Sigmoid colon (tissue), 7 donors: Measurements from ENCODE around the gene UNC5C. TPM values are rescaled to one million over a fixed set of nuclear protein-coding genes. Genes with fewer than 3 reads are reported as not detected.

Experiments used
- DNase-seq: peaks from one replicate; pipeline ENCODE4 v3.0.0-alpha.2; 2019
- H3K27ac ChIP-seq, 4 donors: fragments of 200-600 bp; sonication (generic); one replicate each; pipeline ENCODE4 v1.5.1; 2016 to 2019; ENCODE audit warnings: mild to moderate bottlenecking in 1 of 4
- H3K27me3 ChIP-seq, 3 donors: fragments of 200-600 bp; sonication (generic); one replicate each; pipeline ENCODE4 v1.5.1; 2019; ENCODE audit warnings: mild to moderate bottlenecking in 1 of 3
- H3K36me3 ChIP-seq, 4 donors: fragments of 200-600 bp; sonication (generic); one replicate each; pipeline ENCODE4 v1.5.1; 2016 to 2019
- H3K4me1 ChIP-seq, 4 donors: fragments of 200-600 bp; sonication (generic); one replicate each; pipeline ENCODE4 v1.5.1; 2017 to 2019
- H3K4me3 ChIP-seq, 4 donors: fragments of 200-600 bp; sonication (generic); one replicate each; pipeline ENCODE4 v1.5.1; 2017 to 2019; ENCODE audit warnings: mild to moderate bottlenecking in 2 of 4, moderate library complexity in 1 of 4
- H3K9me3 ChIP-seq, 4 donors: fragments of 200-600 bp in 3 of 4; sonication (generic) in 3 of 4; one replicate each; pipeline versions ENCODE4 v1.5.1 to v1.6.1; 2013 to 2019
- CTCF ChIP-seq, 4 experiments: fragments of 450-650 bp in 3 of 4; fragments of 200-600 bp in 1 of 4; IDR thresholded peaks; one replicate each; pipeline ENCODE4 v1.5.1; 2016 to 2019; ENCODE audit warnings: antibody characterized with exemption in 4 of 4, mild to moderate bottlenecking in 3 of 4, moderate library complexity in 2 of 4
- EP300 ChIP-seq, 4 donors: sonication (generic); formaldehyde crosslinking; IDR thresholded peaks; one replicate each; pipeline ENCODE4 v1.6.1; 2017; ENCODE audit warnings: antibody characterized with exemption in 4 of 4
- POLR2A ChIP-seq, 2 donors: fragments of 450-650 bp; IDR thresholded peaks; one replicate each; pipeline ENCODE4 v1.6.1; 2016; ENCODE audit warnings: antibody characterized with exemption in 2 of 2, mild to moderate bottlenecking in 2 of 2, moderate library complexity in 2 of 2
- POLR2AphosphoS5 ChIP-seq, 4 donors: sonication (generic); formaldehyde crosslinking; IDR thresholded peaks; one replicate each; pipeline ENCODE4 v1.6.1; 2017; ENCODE audit warnings: antibody characterized with exemption in 4 of 4
- WGBS, 2 donors: extraction: QIAGEN DNeasy Blood & Tissue Kit; methylation state at CpG; one replicate each; pipeline ENCODE4 v1.1.7; 2013; 5-methylcytosine and 5-hydroxymethylcytosine counted together
- intact Hi-C: fragments of 100-400 bp; cut with DNase I; formaldehyde crosslinking; loops from one replicate; pipeline ENCODE4 v1.15.1; 2023
- polyA plus RNA-seq, 3 donors: library from polyadenylated mRNA; stranded (reverse); fragments of 200-250 nt; gene quantifications; one replicate each; pipeline ENCODE4 v1.2.3, GENCODE V29; 2013
- total RNA-seq, 4 donors: library from RNA; depleted of rRNA; stranded (reverse); fragments of >200 nt; gene quantifications; one replicate each; pipeline ENCODE4 v1.1.0, GENCODE V29; 2016
- donor health status: healthy with polysubstance abuse.
- donor health status: Bipolar disorder and iron deficiency.
- donor health status: healthy.

UNC5C gene
- total and polyA plus RNA-seq, 7 donors: 0.60 to 3.1 (median 1.4) TPM

GRCh38 chr4:95289028-95289634, 259.6 kb downstream of the UNC5C start:
- WGBS, 2 donors: 62 to 76% methylated on average over 1 of the region's 1 CpG
- Histone ChIP-seq H3K4me3 (no peak overlapping the region), H3K4me1 (no peaks in the 10 kb centered on the region), H3K9me3 (peaks cover 0 to 6% (median 0%) of the 10 kb centered on the region in 4 donors), H3K27ac (no peak overlapping the region), H3K36me3 (no peaks in the 10 kb centered on the region), H3K27me3 (no peaks in the 10 kb centered on the region)
- TF ChIP-seq POLR2A (IDR thresholded peaks at IDR 0.05) (no peak), CTCF (IDR thresholded peaks at IDR 0.05) (no peak), EP300 (IDR thresholded peaks at IDR 0.05) (no peak), POLR2AphosphoS5 (IDR thresholded peaks at IDR 0.05) (no peak)
- intact Hi-C loops: no loop called here
- no peak for DNase-seq

GRCh38 chr4:95288552-95288951, 260.2 kb downstream of the UNC5C start:
- 96 to 97% methylated on average over 1 of the region's 1 CpG for WGBS, 2 donors
- Histone ChIP-seq H3K4me3 (no peak overlapping the region), H3K27me3 (no peaks in the 10 kb centered on the region), H3K4me1 (no peaks in the 10 kb centered on the region), H3K27ac (no peak overlapping the region), H3K9me3 (peaks cover 0 to 6% (median 0%) of the 10 kb centered on the region in 4 donors), H3K36me3 (no peaks in the 10 kb centered on the region)
- TF ChIP-seq POLR2A (IDR thresholded peaks at IDR 0.05) (no peak), POLR2AphosphoS5 (IDR thresholded peaks at IDR 0.05) (no peak)
- intact Hi-C loops: no loop called here
- no peak for DNase-seq

- WGBS, 2 donors: 94% methylated on average over 2 of the region's 2 CpGs
- intact Hi-C loops: no loop called here
- no peaks in the 10 kb centered on the region for H3K27me3 ChIP-seq
- H3K27ac ChIP-seq: no peak overlapping the region
- no peak for DNase-seq
- peaks cover 0 to 6% (median 0%) of the 10 kb centered on the region in 4 donors for H3K9me3 ChIP-seq
- no peak overlapping the region for H3K4me3 ChIP-seq
- TF ChIP-seq CTCF (IDR thresholded peaks at IDR 0.05): no peak
- no peak for TF ChIP-seq POLR2AphosphoS5 (IDR thresholded peaks at IDR 0.05)
- TF ChIP-seq POLR2A (IDR thresholded peaks at IDR 0.05): no peak
- TF ChIP-seq EP300 (IDR thresholded peaks at IDR 0.05): no peak
- no peaks in the 10 kb centered on the region for H3K36me3 ChIP-seq
- H3K4me1 ChIP-seq: no peaks in the 10 kb centered on the region
Measured at GRCh38 chr4:95285797-95286196, 263.0 kb downstream of the UNC5C start.

GRCh38 chr4:95284655-95285054, 264.1 kb downstream of the UNC5C start:
- WGBS, 2 donors: 93 to 98% methylated on average over 1 of the region's 1 CpG
- no peak overlapping the region for H3K27ac ChIP-seq
- DNase-seq: no peak
- H3K36me3 ChIP-seq: no peaks in the 10 kb centered on the region
- H3K4me3 ChIP-seq: no peak overlapping the region
- intact Hi-C loops: no loop called here
- no peaks in the 10 kb centered on the region for H3K4me1 ChIP-seq
- H3K9me3 ChIP-seq: peaks cover 0 to 6% (median 0%) of the 10 kb centered on the region in 4 donors
- H3K27me3 ChIP-seq: no peaks in the 10 kb centered on the region
- TF ChIP-seq CTCF (IDR thresholded peaks at IDR 0.05): no peak
- TF ChIP-seq POLR2AphosphoS5 (IDR thresholded peaks at IDR 0.05): no peak
- TF ChIP-seq EP300 (IDR thresholded peaks at IDR 0.05): no peak
- TF ChIP-seq POLR2A (IDR thresholded peaks at IDR 0.05): no peak

GRCh38 chr4:95283320-95283719, 265.5 kb downstream of the UNC5C start:
- Histone ChIP-seq H3K4me1 (no peaks in the 10 kb centered on the region), H3K4me3 (no peak overlapping the region), H3K27ac (no peak overlapping the region), H3K9me3 (peaks cover 0 to 2% (median 0%) of the 10 kb centered on the region in 4 donors), H3K27me3 (no peaks in the 10 kb centered on the region), H3K36me3 (no peaks in the 10 kb centered on the region)
- TF ChIP-seq EP300 (IDR thresholded peaks at IDR 0.05) (no peak), CTCF (IDR thresholded peaks at IDR 0.05) (no peak), POLR2AphosphoS5 (IDR thresholded peaks at IDR 0.05) (no peak), POLR2A (IDR thresholded peaks at IDR 0.05) (no peak)
- 84 to 85% methylated on average over 10 of the region's 10 CpGs for WGBS, 2 donors
- no peak for DNase-seq
- intact Hi-C loops: no loop called here
